ENCODE results near the gene BTN1A1. TPM values are rescaled to one million over a fixed set of nuclear protein-coding genes. Genes with fewer than 3 reads are reported as not detected.

BTN1A1 gene
- total and polyA plus RNA-seq, 2 donors (not counting 1 experiment from before 2014, with no cell fraction given) = 0.42 to 0.74 TPM

- H3K9me3 Mint-ChIP-seq (ENCODE audit: insufficient read depth) = no peaks in the 10 kb centered on the region
- peaks cover 64% of the 10 kb centered on the region for H3K4me1 Mint-ChIP-seq
- Histone ChIP-seq H3K4me3 (ENCODE audit: control extremely low read depth in 1 of 5, extremely low read depth in 1 of 5, insufficient read depth in 1 of 5, low read depth in 2 of 5, low read length in 4 of 5) (peak overlapping the region in 1 of 5 experiments; percentile 69), H4K20me1 (ENCODE audit: control insufficient read depth, insufficient read depth, low read length, poor library complexity, severe bottlenecking) (no peaks in the 10 kb centered on the region), H3K27ac (ENCODE audit: low read length in 2 of 2) (peak overlapping the region; percentile 92 to 94), H2AFZ (ENCODE audit: insufficient read depth, low read depth, low read length, poor library complexity, severe bottlenecking) (peak overlapping the region; percentile 59), H3K9me3 (ENCODE audit: control extremely low read depth in 1 of 3, control insufficient read depth in 2 of 3, insufficient read depth in 1 of 3, low read length in 2 of 3) (peaks cover 3 to 13% (median 9%) of the 10 kb centered on the region in 3 donors), H3K9ac (ENCODE audit: low read length) (peak overlapping the region; percentile 76), H3K79me2 (ENCODE audit: control insufficient read depth, insufficient read depth, low read length) (peaks cover 12% of the 10 kb centered on the region), H3K4me1 (ENCODE audit: control insufficient read depth in 2 of 2, insufficient read depth in 2 of 2, low read length in 2 of 2) (peaks cover 51 to 57% of the 10 kb centered on the region in 2 donors), H3K27me3 (replicated peaks in 1 of 4; ENCODE audit: control extremely low read depth in 1 of 4, control insufficient read depth in 3 of 4, insufficient read depth in 4 of 4, low read length in 3 of 4) (no peaks in the 10 kb centered on the region), H3K4me2 (replicated peaks; ENCODE audit: low read depth, low read length, poor library complexity, severe bottlenecking) (peak overlapping the region; percentile 72), H3K36me3 (replicated peaks in 1 of 2; ENCODE audit: control extremely low read depth in 1 of 2, control insufficient read depth in 1 of 2, extremely low read depth in 1 of 2, insufficient read depth in 2 of 2, low read length in 1 of 2) (peaks cover 0 to 14% of the 10 kb centered on the region in 2 experiments)
- no peak for TF ChIP-seq EZH2 (IDR thresholded peaks at IDR 0.05; ENCODE audit: borderline replicate concordance, insufficient read depth, low read depth, low read length, poor library complexity, severe bottlenecking)
- TF ChIP-seq, protein P1, sequence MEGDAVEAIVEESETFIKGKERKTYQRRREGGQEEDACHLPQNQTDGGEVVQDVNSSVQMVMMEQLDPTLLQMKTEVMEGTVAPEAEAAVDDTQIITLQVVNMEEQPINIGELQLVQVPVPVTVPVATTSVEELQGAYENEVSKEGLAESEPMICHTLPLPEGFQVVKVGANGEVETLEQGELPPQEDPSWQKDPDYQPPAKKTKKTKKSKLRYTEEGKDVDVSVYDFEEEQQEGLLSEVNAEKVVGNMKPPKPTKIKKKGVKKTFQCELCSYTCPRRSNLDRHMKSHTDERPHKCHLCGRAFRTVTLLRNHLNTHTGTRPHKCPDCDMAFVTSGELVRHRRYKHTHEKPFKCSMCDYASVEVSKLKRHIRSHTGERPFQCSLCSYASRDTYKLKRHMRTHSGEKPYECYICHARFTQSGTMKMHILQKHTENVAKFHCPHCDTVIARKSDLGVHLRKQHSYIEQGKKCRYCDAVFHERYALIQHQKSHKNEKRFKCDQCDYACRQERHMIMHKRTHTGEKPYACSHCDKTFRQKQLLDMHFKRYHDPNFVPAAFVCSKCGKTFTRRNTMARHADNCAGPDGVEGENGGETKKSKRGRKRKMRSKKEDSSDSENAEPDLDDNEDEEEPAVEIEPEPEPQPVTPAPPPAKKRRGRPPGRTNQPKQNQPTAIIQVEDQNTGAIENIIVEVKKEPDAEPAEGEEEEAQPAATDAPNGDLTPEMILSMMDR (IDR thresholded peaks at IDR 0.05) = no peak
- DNase-seq = peak; percentile 43
- 100% methylated on average over 1 of the region's 4 CpGs for whole genome bisulfite sequencing (ENCODE audit: insufficient coverage)
- CTCF ChIA-PET = interaction anchor here (1.1 kb wide), 1 partner anchor 19 kb away, joined by 3 read pairs; no protein-coding TSS in a partner anchor
- intact Hi-C loops (cut with micrococcal nuclease) = loop anchor here (2.0 to 5.0 kb wide), 3 partner anchors 90 to 125 kb away; partner anchors contain the start of genes ABT1, BTN2A2 and BTN3A2
- POLR2A ChIA-PET = interaction anchor here (0.6 to 3.1 kb wide), 3 partner anchors 65 to 291 kb away, joined by 3 to 34 read pairs (median 7); partner anchors contain the start of gene HMGN4
- H3K27me3 Mint-ChIP-seq = no peaks in the 10 kb centered on the region
- ATAC-seq (ENCODE audit: low read depth) = no peak
- peak overlapping the region; percentile 98 for H3K27ac Mint-ChIP-seq
- H3K4me3 Mint-ChIP-seq = peak overlapping the region; percentile 92
These were observed 27.4 kb upstream of the BTN1A1 start for GRCh38 chr6:26472549-26473290.

GRCh38 chr6:26473429-26473757, 26.7 kb upstream of the BTN1A1 start:
- POLR2A ChIA-PET = interaction anchor here (0.6 to 3.1 kb wide), 7 partner anchors 33 to 317 kb away, joined by 3 to 34 read pairs (median 5); partner anchors contain the start of genes BTN3A3 and HMGN4
- Histone ChIP-seq H3K4me1 (ENCODE audit: control insufficient read depth in 2 of 2, insufficient read depth in 2 of 2, low read length in 2 of 2) (peaks cover 58 to 61% of the 10 kb centered on the region in 2 donors), H3K9ac (ENCODE audit: low read length) (peak overlapping the region; percentile 76), H3K27ac (ENCODE audit: low read length in 2 of 2) (peak overlapping the region; percentile 92 to 94), H3K4me2 (replicated peaks; ENCODE audit: low read depth, low read length, poor library complexity, severe bottlenecking) (peak overlapping the region; percentile 72), H4K20me1 (ENCODE audit: control insufficient read depth, insufficient read depth, low read length, poor library complexity, severe bottlenecking) (no peaks in the 10 kb centered on the region), H3K4me3 (ENCODE audit: control extremely low read depth in 1 of 5, extremely low read depth in 1 of 5, insufficient read depth in 1 of 5, low read depth in 2 of 5, low read length in 4 of 5) (peak overlapping the region; percentile 55 to 88 (median 67)), H3K36me3 (replicated peaks in 1 of 2; ENCODE audit: control extremely low read depth in 1 of 2, control insufficient read depth in 1 of 2, extremely low read depth in 1 of 2, insufficient read depth in 2 of 2, low read length in 1 of 2) (peaks cover 0 to 8% of the 10 kb centered on the region in 2 experiments), H3K79me2 (ENCODE audit: control insufficient read depth, insufficient read depth, low read length) (peaks cover 12% of the 10 kb centered on the region), H2AFZ (ENCODE audit: insufficient read depth, low read depth, low read length, poor library complexity, severe bottlenecking) (peak overlapping the region; percentile 59), H3K27me3 (replicated peaks in 1 of 4; ENCODE audit: control extremely low read depth in 1 of 4, control insufficient read depth in 3 of 4, insufficient read depth in 4 of 4, low read length in 3 of 4) (no peaks in the 10 kb centered on the region), H3K9me3 (ENCODE audit: control extremely low read depth in 1 of 3, control insufficient read depth in 2 of 3, insufficient read depth in 1 of 3, low read length in 2 of 3) (peaks cover 3 to 13% (median 9%) of the 10 kb centered on the region in 3 donors)
- peak overlapping the region; percentile 98 for H3K27ac Mint-ChIP-seq
- TF ChIP-seq, protein P1 (IDR thresholded peaks at IDR 0.05) = no peak
- no peak for TF ChIP-seq EZH2 (IDR thresholded peaks at IDR 0.05; ENCODE audit: borderline replicate concordance, insufficient read depth, low read depth, low read length, poor library complexity, severe bottlenecking)
- CTCF ChIA-PET = interaction anchor here (0.7 to 1.3 kb wide), 4 partner anchors 9 to 121 kb away, joined by 3 to 6 read pairs (median 3); partner anchors contain the start of gene HMGN4
- H3K27me3 Mint-ChIP-seq = no peaks in the 10 kb centered on the region
- H3K9me3 Mint-ChIP-seq (ENCODE audit: insufficient read depth) = no peaks in the 10 kb centered on the region
- DNase-seq (no peak), ATAC-seq (ENCODE audit: low read depth) (no peak)
- H3K4me3 Mint-ChIP-seq = peak overlapping the region; percentile 92
- peaks cover 64% of the 10 kb centered on the region for H3K4me1 Mint-ChIP-seq
- intact Hi-C loops (cut with micrococcal nuclease) = loop anchor here (2.0 to 5.0 kb wide), 3 partner anchors 91 to 124 kb away; partner anchors contain the start of genes ABT1, BTN2A2 and BTN3A2
- no CpG with 5 or more reads among the region's 1 CpG for WGBS (ENCODE audit: insufficient coverage)

Measured in B cell (primary cell).